CD14-positive monocyte (primary cell): Measurements from ENCODE around the gene NAV1. TPM values are rescaled to one million over a fixed set of nuclear protein-coding genes. Genes with fewer than 3 reads are reported as not detected.

Source experiments
- DNase-seq, 3 donors: peaks; one replicate each; pipeline ENCODE4 v3.0.0-alpha.2; 2011 to 2022
- H2AFZ ChIP-seq: 2 replicates; pipeline ENCODE4 v1.6.0; 2012; ENCODE audit warnings: mild to moderate bottlenecking, low read depth, low read length, inconsistent platforms; ENCODE audit not compliant: insufficient read depth, poor library complexity, severe bottlenecking
- H3K27ac ChIP-seq, 2 donors: 1 replicate in 1 of 2; 2 replicates in 1 of 2; pipeline ENCODE4 v1.5.1; 2012 to 2013; ENCODE audit warnings: low read length in 2 of 2, control low read depth in 1 of 2, inconsistent platforms in 1 of 2, low read depth in 1 of 2, mild to moderate bottlenecking in 1 of 2
- H3K27me3 ChIP-seq, 2 donors: one replicate each; pipeline versions ENCODE4 v1.6.0 to v1.6.1; 2011 to 2013; ENCODE audit warnings: low read length in 2 of 2; ENCODE audit not compliant: control insufficient read depth in 2 of 2, insufficient read depth in 2 of 2
- H3K36me3 ChIP-seq, 2 donors: replicated peaks in 1 of 2; 1 replicate in 1 of 2; 2 replicates in 1 of 2; pipeline versions ENCODE4 v1.5.1 to v1.6.1; 2012 to 2013; ENCODE audit warnings: low read length in 2 of 2, control low read depth in 1 of 2, inconsistent platforms in 1 of 2, mild to moderate bottlenecking in 1 of 2; ENCODE audit not compliant: insufficient read depth in 2 of 2, control insufficient read depth in 1 of 2
- H3K4me1 ChIP-seq, 2 donors: 1 replicate in 1 of 2; 2 replicates in 1 of 2; pipeline versions ENCODE4 v1.5.1 to v1.6.1; 2012 to 2013; ENCODE audit warnings: low read length in 2 of 2, control low read depth in 1 of 2, inconsistent platforms in 1 of 2, mild to moderate bottlenecking in 1 of 2, moderate library complexity in 1 of 2; ENCODE audit not compliant: insufficient read depth in 2 of 2, control insufficient read depth in 1 of 2
- H3K4me2 ChIP-seq: replicated peaks from 2 replicates; pipeline ENCODE3; 2012; ENCODE audit warnings: low read length, moderate library complexity, mild to moderate bottlenecking; ENCODE audit not compliant: poor library complexity, severe bottlenecking; ENCODE audit errors: extremely low read depth
- H3K4me3 ChIP-seq, 3 experiments: fragments of 200-600 bp in 1 of 3; sonication (generic) in 1 of 3; replicated peaks in 1 of 3; 1 replicate in 2 of 3; 2 replicates in 1 of 3; pipeline ENCODE4 v1.5.1; 2011 to 2013; ENCODE audit warnings: low read length in 3 of 3, mild to moderate bottlenecking in 3 of 3, control low read depth in 2 of 3, low read depth in 2 of 3, inconsistent platforms in 1 of 3, moderate library complexity in 1 of 3
- H3K79me2 ChIP-seq: 2 replicates; pipeline ENCODE4 v1.6.0; 2012; ENCODE audit warnings: mild to moderate bottlenecking, control low read depth, inconsistent platforms, low read length, moderate library complexity; ENCODE audit not compliant: insufficient read depth
- H3K9ac ChIP-seq: 2 replicates; pipeline ENCODE4 v1.6.0; 2017; ENCODE audit warnings: low read length, mild to moderate bottlenecking; ENCODE audit not compliant: insufficient read depth, poor library complexity, severe bottlenecking
- H3K9me3 ChIP-seq, 2 donors: replicated peaks in 1 of 2; 1 replicate in 1 of 2; 2 replicates in 1 of 2; pipeline versions ENCODE4 v1.5.1 to v1.6.1; 2012 to 2013; ENCODE audit warnings: low read length in 2 of 2, control low read depth in 1 of 2; ENCODE audit not compliant: control insufficient read depth in 1 of 2, insufficient read depth in 1 of 2
- H4K20me1 ChIP-seq: 2 replicates; pipeline ENCODE4 v1.6.0; 2012; ENCODE audit warnings: mild to moderate bottlenecking, low read length, control low read depth, moderate library complexity; ENCODE audit not compliant: insufficient read depth
- H3K27ac Mint-ChIP-seq, 7 donors: one replicate each; pipeline ENCODE4 v1.8.0; 2020; ENCODE audit warnings: mild to moderate bottlenecking in 7 of 7, mixed read lengths in 7 of 7, moderate library complexity in 6 of 7, inconsistent platforms in 2 of 7
- H3K27me3 Mint-ChIP-seq, 3 donors: one replicate each; pipeline ENCODE4 v1.8.0; 2021 to 2022; ENCODE audit warnings: low read depth in 3 of 3, mild to moderate bottlenecking in 3 of 3, mixed read lengths in 3 of 3, moderate library complexity in 3 of 3, inconsistent platforms in 1 of 3
- H3K36me3 Mint-ChIP-seq, 2 donors: one replicate each; pipeline ENCODE4 v1.8.0; 2020; ENCODE audit warnings: mixed read lengths in 2 of 2, inconsistent platforms in 1 of 2, mild to moderate bottlenecking in 1 of 2
- H3K4me1 Mint-ChIP-seq: one replicate; pipeline ENCODE4 v1.8.0; 2020; ENCODE audit warnings: mild to moderate bottlenecking, mixed read lengths
- H3K4me3 Mint-ChIP-seq, 2 donors: one replicate each; pipeline ENCODE4 v1.8.0; 2020; ENCODE audit warnings: mild to moderate bottlenecking in 2 of 2, mixed read lengths in 2 of 2, moderate library complexity in 1 of 2
- H3K9me3 Mint-ChIP-seq, 7 donors: one replicate each; pipeline ENCODE4 v1.8.0; 2020 to 2022; ENCODE audit warnings: mixed read lengths in 7 of 7, mild to moderate bottlenecking in 6 of 7, moderate library complexity in 6 of 7, inconsistent platforms in 2 of 7
- WGBS: methylation state at CpG from one replicate; pipeline ENCODE4 v1.1.5; 2013; ENCODE audit warnings: missing lambda C conversion rate; ENCODE audit not compliant: insufficient coverage; 5-methylcytosine and 5-hydroxymethylcytosine counted together
- intact Hi-C, 2 donors: fragments of 100-400 bp; cut with micrococcal nuclease; formaldehyde crosslinking; loops; one replicate each; pipeline versions ENCODE4 v1.15.0 to v1.15.1; 2023
- polyA plus RNA-seq, 3 donors: library from polyadenylated mRNA; depleted of rRNA in 1 of 3; unstranded in 2 of 3; stranded (reverse) in 1 of 3; fragments of 300-500 nt in 2 of 3; fragments of >200 nt in 1 of 3; fragmentation: Illumina TruSeq in 2 of 3; gene quantifications; 1 replicate in 2 of 3; 2 replicates in 1 of 3; pipeline ENCODE4 v1.2.3, GENCODE V29; 2012 to 2021
- TF ChIP-seq, protein P1 (sequence below): fragments of 200-600 bp; IDR thresholded peaks from one replicate; pipeline ENCODE4 v1.8.0; 2022; ENCODE audit warnings: antibody characterized with exemption, mild to moderate bottlenecking

Gene NAV1
- polyA plus RNA-seq, 3 donors, result 0.37 to 1.4 (median 0.89) TPM

DNA sequence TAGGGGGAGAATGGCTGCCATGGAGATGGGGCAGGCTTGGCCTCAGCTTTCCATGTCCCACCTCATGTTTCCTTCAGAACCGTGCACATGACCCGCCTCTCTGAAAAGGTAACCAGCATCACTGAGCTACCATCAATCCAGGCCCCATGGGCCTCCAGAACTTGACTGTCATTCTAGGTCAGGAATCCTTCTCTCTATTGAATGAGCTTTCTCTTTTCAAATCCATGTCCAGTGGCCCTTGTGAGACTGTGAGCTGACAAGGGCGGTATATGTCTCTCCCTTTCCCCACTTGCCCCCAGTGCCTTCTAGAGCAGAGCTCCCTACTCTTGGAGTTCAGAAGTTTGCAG is 36.4 kb upstream of the NAV1 start:
- no peak for DNase-seq
- peaks cover 74% of the 10 kb centered on the region for H4K20me1 ChIP-seq
- H3K4me3 ChIP-seq, result no peak overlapping the region
- H3K79me2 ChIP-seq, result peaks cover 88% of the 10 kb centered on the region
- peaks cover 17 to 41% of the 10 kb centered on the region in 2 donors for H3K36me3 Mint-ChIP-seq
- TF ChIP-seq, protein P1, sequence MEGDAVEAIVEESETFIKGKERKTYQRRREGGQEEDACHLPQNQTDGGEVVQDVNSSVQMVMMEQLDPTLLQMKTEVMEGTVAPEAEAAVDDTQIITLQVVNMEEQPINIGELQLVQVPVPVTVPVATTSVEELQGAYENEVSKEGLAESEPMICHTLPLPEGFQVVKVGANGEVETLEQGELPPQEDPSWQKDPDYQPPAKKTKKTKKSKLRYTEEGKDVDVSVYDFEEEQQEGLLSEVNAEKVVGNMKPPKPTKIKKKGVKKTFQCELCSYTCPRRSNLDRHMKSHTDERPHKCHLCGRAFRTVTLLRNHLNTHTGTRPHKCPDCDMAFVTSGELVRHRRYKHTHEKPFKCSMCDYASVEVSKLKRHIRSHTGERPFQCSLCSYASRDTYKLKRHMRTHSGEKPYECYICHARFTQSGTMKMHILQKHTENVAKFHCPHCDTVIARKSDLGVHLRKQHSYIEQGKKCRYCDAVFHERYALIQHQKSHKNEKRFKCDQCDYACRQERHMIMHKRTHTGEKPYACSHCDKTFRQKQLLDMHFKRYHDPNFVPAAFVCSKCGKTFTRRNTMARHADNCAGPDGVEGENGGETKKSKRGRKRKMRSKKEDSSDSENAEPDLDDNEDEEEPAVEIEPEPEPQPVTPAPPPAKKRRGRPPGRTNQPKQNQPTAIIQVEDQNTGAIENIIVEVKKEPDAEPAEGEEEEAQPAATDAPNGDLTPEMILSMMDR, result no peak
- no peak overlapping the region for H3K4me3 Mint-ChIP-seq
- no peaks in the 10 kb centered on the region for H3K27me3 ChIP-seq
- no peak overlapping the region for H2AFZ ChIP-seq
- no peaks in the 10 kb centered on the region for H3K9me3 ChIP-seq
- no peak overlapping the region for H3K4me2 ChIP-seq
- peaks cover 40% of the 10 kb centered on the region for H3K4me1 Mint-ChIP-seq
- peaks cover 0 to 2% (median 0%) of the 10 kb centered on the region in 3 donors for H3K27me3 Mint-ChIP-seq
- no peak overlapping the region for H3K27ac ChIP-seq
- peaks cover 0 to 50% of the 10 kb centered on the region in 2 donors for H3K36me3 ChIP-seq
- H3K4me1 ChIP-seq, result peaks cover 27 to 29% of the 10 kb centered on the region in 2 donors
- no peaks in the 10 kb centered on the region for H3K9me3 Mint-ChIP-seq
- H3K27ac Mint-ChIP-seq, result no peak overlapping the region
- WGBS, result 83% methylated on average over 2 of the region's 3 CpGs
- H3K9ac ChIP-seq, result no peak overlapping the region
- intact Hi-C loops, result loop anchor here in 1 of 2 donors (2.0 kb wide), 1 partner anchor 14 kb away; no protein-coding TSS in a partner anchor

GRCh38 chr1:201503397-201504176 is 35.3 kb upstream of the NAV1 start:
- Mint-ChIP-seq H3K27me3 (no peaks in the 10 kb centered on the region), H3K4me1 (peaks cover 47% of the 10 kb centered on the region), H3K27ac (no peak overlapping the region), H3K36me3 (peaks cover 17 to 30% of the 10 kb centered on the region in 2 donors), H3K4me3 (no peak overlapping the region), H3K9me3 (no peaks in the 10 kb centered on the region)
- Histone ChIP-seq H3K4me1 (peaks cover 32 to 36% of the 10 kb centered on the region in 2 donors), H3K36me3 (peaks cover 0 to 39% of the 10 kb centered on the region in 2 donors), H3K27ac (no peak overlapping the region), H3K9me3 (no peaks in the 10 kb centered on the region), H2AFZ (no peak overlapping the region), H3K79me2 (peaks cover 81% of the 10 kb centered on the region), H3K27me3 (no peaks in the 10 kb centered on the region), H4K20me1 (peaks cover 65% of the 10 kb centered on the region), H3K9ac (no peak overlapping the region), H3K4me3 (no peak overlapping the region), H3K4me2 (no peak overlapping the region)
- TF ChIP-seq, protein P1, result no peak
- no peak for DNase-seq
- intact Hi-C loops, result loop anchor here in 1 of 2 donors (2.0 kb wide), 1 partner anchor 15 kb away; no protein-coding TSS in a partner anchor
- 79% methylated on average over 11 of the region's 13 CpGs for WGBS
